ENCODE measurements around the gene NAA16.
"Not testable (repeated sequence)": the region's sequence is repeated elsewhere in the genome, so short reads cannot be mapped to it uniquely, and the experiment has no call there.

NAA16 gene

DNA sequence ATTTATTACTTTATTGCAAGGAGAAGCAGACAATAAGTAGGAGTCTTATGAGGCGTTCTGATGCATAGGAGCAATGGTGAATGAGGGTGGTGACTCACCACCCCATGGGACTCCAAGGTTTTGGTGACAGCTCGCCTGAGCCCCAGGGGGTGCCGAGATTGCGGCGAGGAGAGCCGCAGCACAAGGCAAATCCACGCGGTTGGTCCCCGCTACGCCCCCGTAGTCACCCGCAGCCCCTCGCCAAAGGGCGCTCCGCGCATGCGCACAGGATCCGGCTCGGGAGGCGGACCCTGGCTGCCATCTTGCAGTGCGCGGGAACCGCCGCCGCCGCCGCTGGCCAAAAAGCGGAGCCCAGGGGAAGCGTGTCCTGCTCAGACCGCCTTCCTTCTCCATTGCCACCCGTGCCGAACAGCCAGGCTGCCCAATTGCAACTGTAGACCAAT is at the start of gene NAA16:
NAA16 (plus strand) TSS at position 305 of the 443 bp plus-strand sequence. CDS start 262 bp downstream, outside the sequence.
- peak; percentile 95 to 98 for DNase-seq (ENCODE audit: low read depth in 2 of 2)

GRCh38 chr13:41263261-41263971 is 47.7 kb upstream of the NAA16 start, which contains the start of gene MTRF1:
TSS of gene MTRF1 (minus strand) at chr13:41263576. CDS start at chr13:41260907, 2,669 bp downstream.
- DNase-seq (ENCODE audit: low read depth in 2 of 2): peak; percentile 57 to 64

DNA sequence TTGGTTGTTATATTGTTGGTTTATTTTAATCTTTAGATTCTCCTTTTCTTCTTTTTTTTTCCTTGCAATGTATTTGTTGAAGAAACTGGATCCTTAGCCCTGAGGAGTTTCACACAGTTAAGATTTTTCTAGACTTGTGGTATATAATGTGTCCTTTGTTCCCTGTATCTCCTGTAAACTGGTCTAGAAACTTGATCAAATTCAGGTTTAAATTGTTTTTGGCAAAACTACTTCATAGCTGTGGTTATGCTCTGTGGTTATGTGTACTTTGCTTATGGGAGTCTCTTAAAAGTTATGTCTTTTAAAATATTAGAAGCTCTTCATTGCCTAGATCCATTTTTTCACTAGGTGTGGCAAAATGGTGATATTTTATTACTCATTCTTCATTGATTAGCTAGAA is 44.0 kb upstream of the NAA16 start:
- DNase-seq (ENCODE audit: low read depth in 2 of 2): no peak

GRCh38 chr13:41268764-41269163 is 42.3 kb upstream of the NAA16 start:
- DNase-seq (ENCODE audit: low read depth in 2 of 2): no peak

GRCh38 chr13:41271456-41272285 is 39.4 kb upstream of the NAA16 start:
- DNase-seq (ENCODE audit: low read depth in 2 of 2): no peak

DNA sequence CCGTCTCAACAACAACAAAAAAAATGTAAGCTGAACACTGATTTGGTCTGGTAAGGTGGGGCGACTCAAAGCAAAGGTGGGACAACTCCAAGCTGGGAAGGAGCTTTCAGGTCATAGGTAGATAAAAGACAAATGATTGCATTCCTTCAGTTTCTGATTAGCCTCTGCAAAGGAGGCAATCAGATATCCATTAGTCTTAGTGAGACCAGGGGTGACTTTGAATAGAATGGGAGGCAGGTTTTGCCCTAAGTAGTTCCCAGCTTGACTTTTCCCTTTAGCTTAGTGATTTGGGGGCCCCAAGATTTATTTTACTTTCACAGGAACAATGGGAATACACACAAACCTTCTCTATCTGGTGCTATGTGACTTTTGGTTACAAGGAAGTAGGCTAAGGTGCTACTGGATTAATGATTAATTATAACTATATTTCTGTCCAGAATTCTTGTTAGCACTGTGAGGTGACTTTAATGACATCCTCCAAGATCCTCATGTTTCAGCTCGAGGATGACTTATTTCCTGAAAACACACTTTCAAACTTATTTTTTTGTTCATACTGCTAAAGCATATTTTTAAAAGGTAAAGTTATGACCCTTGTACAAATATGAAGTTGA is 37.1 kb upstream of the NAA16 start:
- DNase-seq (ENCODE audit: low read depth in 2 of 2): no peak

DNA sequence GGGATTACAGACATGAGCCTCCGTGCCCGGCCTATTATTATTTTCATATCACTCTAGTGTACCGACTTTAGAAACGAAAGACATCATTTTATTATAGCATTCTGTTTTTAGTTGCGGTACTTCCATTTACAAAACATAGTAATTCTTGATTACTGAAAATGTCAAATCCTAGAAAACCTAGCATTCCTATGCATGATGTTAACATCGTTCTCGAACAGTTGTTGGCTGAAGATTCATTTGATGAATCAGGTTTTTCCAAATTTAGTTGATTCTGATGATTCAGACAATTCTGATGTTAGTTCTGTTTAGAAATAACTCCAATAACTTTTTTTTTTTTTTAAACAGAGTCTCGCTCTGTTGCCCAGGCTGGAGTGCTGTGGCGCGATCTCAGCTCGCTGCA is 36.2 kb upstream of the NAA16 start:
- DNase-seq (ENCODE audit: low read depth in 2 of 2): no peak

DNA sequence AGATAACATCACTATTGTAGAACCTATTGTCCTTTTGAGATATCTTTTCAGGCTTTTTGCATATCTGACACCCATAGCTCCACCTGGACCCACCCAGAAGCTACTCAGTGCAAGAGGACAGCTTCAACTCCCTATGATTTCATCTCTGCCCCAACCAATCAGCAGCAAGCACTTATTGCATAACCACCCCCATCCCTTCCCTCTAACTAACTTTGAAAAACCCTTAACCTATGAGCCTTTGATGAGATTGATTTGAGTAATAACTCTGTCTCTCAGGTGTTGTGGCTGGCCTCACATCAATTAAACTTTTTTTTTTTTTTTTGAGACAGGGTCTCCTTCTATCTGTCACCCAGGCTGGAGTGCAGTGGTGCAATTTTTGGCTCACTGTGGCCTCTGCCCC is 34.2 kb upstream of the NAA16 start:
- DNase-seq (ENCODE audit: low read depth in 2 of 2): no peak

GRCh38 chr13:41279156-41279555 is 31.9 kb upstream of the NAA16 start:
- DNase-seq (ENCODE audit: low read depth in 2 of 2): not testable (repeated sequence)

DNA sequence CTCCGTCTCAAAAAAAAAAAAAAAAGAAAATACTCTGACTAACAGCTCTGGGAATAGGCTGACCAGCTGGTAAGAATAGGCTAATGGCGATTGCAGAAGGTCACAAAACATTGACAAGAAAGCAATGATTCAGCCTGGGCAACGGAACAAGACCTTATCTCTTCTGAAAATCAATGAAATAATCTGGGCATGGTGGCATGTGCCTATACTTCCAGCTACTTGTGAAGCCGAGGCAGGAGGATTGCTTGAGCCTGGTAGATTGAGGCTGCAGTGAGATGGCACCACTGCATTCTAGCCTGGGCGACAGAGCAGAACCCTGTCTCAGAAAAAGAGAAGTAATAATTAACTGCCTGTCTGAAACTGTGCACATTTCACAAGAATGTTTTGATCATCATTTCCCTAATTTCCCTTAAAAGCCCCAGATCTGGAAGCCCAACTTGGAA is 28.9 kb upstream of the NAA16 start:
- DNase-seq (ENCODE audit: low read depth in 2 of 2): no peak

- DNase-seq (ENCODE audit: low read depth in 2 of 2): no peak
Observed at GRCh38 chr13:41284512-41285288, 26.4 kb upstream of the NAA16 start.

- no peak for DNase-seq (ENCODE audit: low read depth in 2 of 2)
Observed at GRCh38 chr13:41286370-41286769, 24.7 kb upstream of the NAA16 start.

DNA sequence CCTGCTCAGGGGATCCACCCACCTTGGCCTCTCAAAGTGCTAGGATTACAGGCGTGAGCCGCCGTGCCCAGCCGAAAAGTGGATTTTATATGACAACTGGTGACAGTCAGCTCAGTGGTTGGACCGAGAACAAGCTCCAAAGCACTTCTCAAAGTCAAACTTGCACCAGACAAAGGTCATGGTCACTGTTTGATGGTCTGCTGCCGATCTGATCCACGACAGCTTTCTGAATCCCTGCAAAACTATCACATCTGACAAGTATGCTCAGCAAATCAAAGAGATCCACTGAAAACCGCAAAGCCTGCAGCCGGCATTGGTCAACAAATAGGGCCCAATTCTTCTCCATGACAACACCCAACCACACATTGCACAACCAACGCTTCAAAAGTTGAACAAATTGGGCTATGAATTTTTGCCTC is 21.6 kb upstream of the NAA16 start:
- no peak for DNase-seq (ENCODE audit: low read depth in 2 of 2)

DNA sequence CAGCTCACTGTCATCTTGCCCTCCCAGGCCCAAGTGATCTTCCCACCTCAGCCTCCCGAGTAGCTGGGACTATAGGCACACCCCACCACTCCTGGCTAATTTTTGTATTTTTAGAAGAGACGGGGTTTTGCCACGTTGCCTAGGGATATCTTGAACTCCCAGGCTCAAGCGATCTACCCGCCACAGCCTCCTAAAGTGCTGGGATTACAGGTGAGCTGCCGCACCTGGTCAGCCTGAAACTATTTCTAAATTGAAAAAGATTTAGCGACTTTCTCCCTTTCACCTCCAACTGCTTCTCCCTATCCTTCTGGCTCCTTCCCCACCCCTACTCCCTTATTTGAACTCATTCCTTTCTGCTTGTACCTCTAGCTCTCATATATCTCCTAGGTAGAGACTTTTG is 19.8 kb upstream of the NAA16 start:
- no peak for DNase-seq (ENCODE audit: low read depth in 2 of 2)

DNA sequence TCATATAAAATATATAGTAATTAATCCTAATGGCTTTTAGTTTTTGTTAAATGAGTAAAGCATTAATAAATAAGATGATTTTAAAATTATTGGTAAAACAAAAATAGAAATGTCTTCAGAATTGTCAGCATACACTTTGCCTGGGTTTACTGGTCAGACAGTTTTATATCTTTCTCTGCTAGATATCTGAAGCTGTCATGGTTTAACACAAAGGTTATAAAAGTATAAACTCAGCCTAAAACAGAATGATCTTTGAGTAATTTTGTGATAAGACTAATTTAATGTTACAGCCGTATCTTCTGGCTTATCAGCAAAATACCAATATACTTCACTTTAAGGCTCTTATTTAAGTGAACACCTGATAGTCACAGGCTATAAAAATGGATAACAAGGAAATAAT is 17.8 kb upstream of the NAA16 start:
- DNase-seq (ENCODE audit: low read depth in 2 of 2): no peak

GRCh38 chr13:41294914-41295313 is 16.2 kb upstream of the NAA16 start:
- no peak for DNase-seq (ENCODE audit: low read depth in 2 of 2)

- DNase-seq (ENCODE audit: low read depth in 2 of 2): no peak
Observed at GRCh38 chr13:41295973-41296372, 15.1 kb upstream of the NAA16 start.

GRCh38 chr13:41296879-41297646 is 14.0 kb upstream of the NAA16 start:
- no peak for DNase-seq (ENCODE audit: low read depth in 2 of 2)

DNA sequence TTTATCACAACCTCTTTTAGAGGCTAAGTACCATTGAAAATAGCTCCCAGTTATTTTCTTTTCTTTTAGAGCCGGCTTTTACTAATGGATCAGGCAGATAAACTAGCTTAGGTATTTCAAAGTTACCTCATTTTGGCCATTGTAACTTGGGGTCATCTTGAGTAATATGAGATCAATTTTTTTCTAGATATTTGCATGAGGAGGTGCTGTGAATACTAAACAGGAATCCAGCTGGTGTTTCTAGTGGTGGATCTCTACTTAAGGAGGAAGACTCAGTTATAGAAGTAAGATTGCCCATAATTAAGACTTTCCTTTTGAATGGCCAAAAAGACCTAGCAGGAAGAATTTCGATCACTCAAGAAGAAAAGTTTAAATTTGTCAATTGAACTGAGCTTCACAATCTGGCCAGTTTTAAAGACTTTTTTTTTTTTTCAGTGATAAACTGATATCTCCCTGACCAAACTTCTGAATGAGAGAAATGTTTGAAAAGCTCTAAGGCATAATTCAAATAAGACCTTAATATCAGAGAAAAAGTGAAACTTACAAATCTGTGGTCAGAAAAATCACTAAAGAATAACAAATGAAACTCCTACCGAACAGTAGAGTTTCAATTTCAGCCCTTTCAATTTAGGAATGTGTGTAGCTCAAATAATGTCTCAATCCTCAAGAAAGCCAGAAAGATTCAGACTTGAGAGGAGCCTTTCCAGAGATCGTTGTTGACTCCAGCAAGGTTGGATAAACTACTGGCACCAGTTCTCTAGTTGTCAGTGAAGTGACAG is 11.6 kb upstream of the NAA16 start:
- no peak for DNase-seq (ENCODE audit: low read depth in 2 of 2)

DNA sequence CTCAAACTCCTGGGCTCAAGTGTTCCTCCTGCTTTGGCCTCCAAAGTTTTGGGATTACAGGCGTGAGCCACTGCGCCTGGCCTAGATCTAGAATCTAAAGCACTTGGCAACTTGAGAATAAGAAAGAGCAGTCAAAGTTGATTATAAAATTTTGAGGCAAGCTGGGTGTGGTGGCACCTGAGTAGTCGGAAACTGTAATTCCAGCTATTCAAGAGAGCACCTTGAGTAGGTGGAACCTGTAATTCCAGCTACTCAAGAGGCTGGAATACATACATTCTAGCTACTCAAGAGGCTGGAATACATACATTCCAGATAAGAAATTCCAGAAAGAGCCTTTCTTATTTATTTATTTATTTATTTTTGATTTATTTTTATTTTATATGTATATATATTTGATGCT is 8.3 kb upstream of the NAA16 start:
- DNase-seq (ENCODE audit: low read depth in 2 of 2): no peak

Data from stimulated activated CD8-positive, alpha-beta memory T cell treated with anti-CD3 and anti-CD28 coated beads, Interleukin-2, amount 100 ng/mL, for 48 hours (primary cell).